SU-DHL-6 (cell line): ENCODE results near the gene IGFL3.

Source experiments
- H2AFZ ChIP-seq: fragments of 200-600 bp; sonication (generic); 2 replicates; pipeline ENCODE4 v1.6.1; 2014; ENCODE audit warnings: low read depth, mild to moderate bottlenecking, moderate library complexity, mixed read lengths, antibody characterized with exemption, low read length; ENCODE audit not compliant: severe bottlenecking
- H3F3A ChIP-seq: fragments of 200-600 bp; shearing (Covaris generic); 2 replicates; pipeline ENCODE4 v1.6.0; 2016; ENCODE audit warnings: antibody characterized with exemption, mild to moderate bottlenecking; ENCODE audit not compliant: insufficient read depth
- H3K27ac ChIP-seq: fragments of 200-600 bp; sonication (generic); 2 replicates; pipeline ENCODE4 v1.5.1; 2016; ENCODE audit warnings: low read depth, mild to moderate bottlenecking, low read length, moderate library complexity, mixed read lengths
- H3K27me3 ChIP-seq: fragments of 200-600 bp; sonication (generic), shearing (Covaris generic); 2 replicates; pipeline ENCODE4 v1.6.0; 2014; ENCODE audit warnings: mild to moderate bottlenecking, low read length
- H3K36me3 ChIP-seq: fragments of 200-600 bp; sonication (generic); 2 replicates; pipeline ENCODE4 v1.6.1; 2014; ENCODE audit warnings: mild to moderate bottlenecking, low read length, mixed read lengths
- H3K4me2 ChIP-seq: fragments of 300-600, 200-600 bp; shearing (Covaris generic), sonication (generic); 2 replicates; pipeline ENCODE4 v1.6.0; 2014; ENCODE audit warnings: low read length, low read depth, mild to moderate bottlenecking; ENCODE audit not compliant: poor library complexity, severe bottlenecking
- H3K4me3 ChIP-seq: fragments of 200-600 bp; sonication (generic); 2 replicates; pipeline ENCODE4 v1.5.1; 2014; ENCODE audit warnings: antibody characterized with exemption, low read length, mild to moderate bottlenecking, mixed read lengths; ENCODE audit not compliant: insufficient read depth, poor library complexity, severe bottlenecking
- H3K79me2 ChIP-seq: fragments of 200-600 bp; sonication (generic); 2 replicates; pipeline ENCODE4 v1.6.1; 2014; ENCODE audit warnings: mild to moderate bottlenecking, low read length, moderate library complexity; ENCODE audit not compliant: insufficient read depth
- H3K9ac ChIP-seq: fragments of 200-600 bp; sonication (generic); 2 replicates; pipeline ENCODE4 v1.7.0; 2014; ENCODE audit warnings: mild to moderate bottlenecking, low read length
- H3K9me2 ChIP-seq: fragments of 200-600 bp; sonication (generic); replicated peaks from 2 replicates; pipeline ENCODE4 v1.6.1; 2014; ENCODE audit warnings: low read length; ENCODE audit not compliant: insufficient read depth
- H3K9me3 ChIP-seq: fragments of 200-600 bp; sonication (generic); 2 replicates; pipeline ENCODE4 v1.6.1; 2014; ENCODE audit warnings: low read length, mixed read lengths; ENCODE audit not compliant: insufficient read depth
- H4K20me1 ChIP-seq: fragments of 200-600 bp; sonication (generic); 2 replicates; pipeline ENCODE4 v1.6.1; 2014; ENCODE audit warnings: low read depth, mild to moderate bottlenecking, antibody characterized with exemption, low read length, moderate library complexity, mixed read lengths
- CTCF ChIP-seq: fragments of 200-600 bp; sonication (generic); IDR thresholded peaks from one replicate; pipeline ENCODE4 v1.5.1; 2017; ENCODE audit warnings: antibody characterized with exemption, mild to moderate bottlenecking, low read length, moderate library complexity; ENCODE audit not compliant: insufficient read depth, poor library complexity, severe bottlenecking
- EZH2phosphoT487 ChIP-seq: fragments of 200-600 bp; sonication (generic), shearing (Covaris generic); conservative IDR thresholded peaks from 2 replicates; pipeline ENCODE4 v1.6.1; 2018; ENCODE audit warnings: mild to moderate bottlenecking, antibody characterized with exemption, low read length, moderate library complexity, mixed read lengths

IGFL3 gene

GRCh38 chr19:46088101-46088500 is 36.4 kb downstream of the IGFL3 start:
- no peak overlapping the region for H3K9ac ChIP-seq
- H3K27ac ChIP-seq: no peak overlapping the region
- H3K4me3 ChIP-seq: no peak overlapping the region
- H3F3A ChIP-seq: no peaks in the 10 kb centered on the region
- no peaks in the 10 kb centered on the region for H3K79me2 ChIP-seq
- no peaks in the 10 kb centered on the region for H3K36me3 ChIP-seq
- no peak overlapping the region for H2AFZ ChIP-seq
- H3K4me2 ChIP-seq: no peak overlapping the region
- 0 out of 2 replicates have a peak, but pooled peaks cover under 1% of the 10 kb centered on the region for H3K27me3 ChIP-seq
- TF ChIP-seq EZH2phosphoT487 (no peak), CTCF (no peak)
- no peaks in the 10 kb centered on the region for H4K20me1 ChIP-seq
- no peaks in the 10 kb centered on the region for H3K9me2 ChIP-seq
- no peaks in the 10 kb centered on the region for H3K9me3 ChIP-seq

DNA sequence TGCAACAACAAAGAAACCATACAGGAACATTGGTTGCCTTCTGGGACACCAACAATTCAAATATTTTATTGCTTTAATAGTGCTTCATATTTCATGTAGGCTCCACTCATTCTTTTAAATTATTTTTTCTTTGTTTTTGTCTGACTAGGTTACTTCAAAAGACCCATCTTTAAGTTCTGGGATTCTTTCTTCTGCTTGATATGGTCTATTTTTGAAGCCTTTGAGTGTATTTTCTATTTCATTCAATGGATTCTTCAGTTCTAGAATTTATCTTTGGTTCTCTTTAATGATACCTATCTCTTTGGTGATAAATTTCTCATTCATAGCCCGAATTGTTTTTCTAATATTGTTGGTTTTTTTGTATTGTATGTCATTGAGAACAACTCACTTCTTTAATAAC is 38.6 kb downstream of the IGFL3 start:
- Histone ChIP-seq H3K4me3 (no peak overlapping the region), H3F3A (no peaks in the 10 kb centered on the region), H3K36me3 (no peaks in the 10 kb centered on the region), H3K79me2 (no peaks in the 10 kb centered on the region), H3K27ac (no peak overlapping the region), H3K9me2 (no peaks in the 10 kb centered on the region), H3K27me3 (no peaks in the 10 kb centered on the region), H4K20me1 (no peaks in the 10 kb centered on the region), H3K9ac (no peak overlapping the region), H3K9me3 (no peaks in the 10 kb centered on the region), H3K4me2 (no peak overlapping the region), H2AFZ (no peak overlapping the region)
- TF ChIP-seq CTCF (no peak), EZH2phosphoT487 (no peak)

DNA sequence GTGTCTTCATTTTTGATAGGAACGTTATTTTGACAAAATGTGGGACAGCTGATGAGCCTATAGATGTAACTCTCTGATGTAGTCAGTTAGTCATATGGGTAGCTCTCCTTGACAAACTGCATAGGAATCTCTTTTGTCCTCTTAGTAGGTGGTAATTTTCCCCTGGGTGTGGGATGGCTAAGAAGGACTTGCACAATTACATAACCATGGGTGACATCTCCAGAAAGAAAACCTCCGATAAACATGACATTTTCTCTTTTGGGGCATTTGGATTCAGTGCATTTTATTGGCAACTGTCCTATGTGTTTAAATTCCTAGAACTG is 41.8 kb downstream of the IGFL3 start:
- Histone ChIP-seq H3K9ac (no peak overlapping the region), H2AFZ (no peak overlapping the region), H3K27ac (no peak overlapping the region), H3K4me2 (no peak overlapping the region), H3K36me3 (no peaks in the 10 kb centered on the region), H4K20me1 (no peaks in the 10 kb centered on the region), H3K9me2 (no peaks in the 10 kb centered on the region), H3K79me2 (no peaks in the 10 kb centered on the region), H3F3A (no peaks in the 10 kb centered on the region), H3K4me3 (no peak overlapping the region), H3K27me3 (no peaks in the 10 kb centered on the region), H3K9me3 (no peaks in the 10 kb centered on the region)
- TF ChIP-seq CTCF: no peak
- no peak for TF ChIP-seq EZH2phosphoT487
